HepG2 (cell line): ENCODE data around the gene SLC35B4. TPM values are rescaled to one million over a fixed set of nuclear protein-coding genes. Genes with fewer than 3 reads are reported as not detected.

Source experiments
- EHMT2 ChIP-seq: fragments of 200-600 bp; sonication (generic); IDR thresholded peaks from 2 replicates; pipeline ENCODE4 v1.7.0; 2017; ENCODE audit warnings: antibody characterized with exemption, low read depth, low read length, borderline replicate concordance
- ESRRA ChIP-seq: sonication (generic); formaldehyde crosslinking; IDR thresholded peaks from 2 replicates; pipeline ENCODE4 v1.5.1; 2020; ENCODE audit warnings: mild to moderate bottlenecking, low read depth, missing genetic modification reagents
- HMG20A ChIP-seq: IDR thresholded peaks from 2 replicates; pipeline ENCODE4 v1.6.1; 2016; ENCODE audit warnings: borderline replicate concordance
- IRF2 ChIP-seq: IDR thresholded peaks from 2 replicates; pipeline ENCODE4 v1.6.1; 2018; ENCODE audit warnings: missing genetic modification reagents, missing compliant biosample characterization
- KLF11 ChIP-seq: IDR thresholded peaks from 2 replicates; pipeline ENCODE4 v1.6.1; 2016; ENCODE audit warnings: missing compliant biosample characterization
- LCORL ChIP-seq, 2 experiments: fragments of 450-650 bp in 1 of 2; sonication (generic) in 1 of 2; formaldehyde crosslinking in 1 of 2; IDR thresholded peaks; 2 replicates each; pipeline versions ENCODE4 v1.5.0 to v1.6.1; 2017 to 2020; ENCODE audit warnings: antibody characterized with exemption in 1 of 2, missing genetic modification reagents in 1 of 2
- NCOA5 ChIP-seq: sonication (generic); formaldehyde crosslinking; IDR thresholded peaks from 2 replicates; pipeline ENCODE4 v1.4.0; 2020; ENCODE audit warnings: missing genetic modification reagents
- POLR2AphosphoS5 ChIP-seq: IDR thresholded peaks from 2 replicates; pipeline ENCODE4 v1.6.1; 2012; ENCODE audit warnings: low read depth, low read length
- PRPF4 ChIP-seq: fragments of 200-400 bp; formaldehyde crosslinking; IDR thresholded peaks from 2 replicates; pipeline ENCODE4 v1.6.1; 2016; ENCODE audit warnings: low read length, low read depth; ENCODE audit not compliant: poor library complexity, severe bottlenecking
- SMAD3 ChIP-seq: sonication (generic); formaldehyde crosslinking; IDR thresholded peaks from 2 replicates; pipeline ENCODE4 v1.4.0; 2020; ENCODE audit warnings: missing genetic modification reagents
- TEAD3 ChIP-seq: optimal IDR thresholded peaks from 2 replicates; pipeline ENCODE3; 2016; ENCODE audit warnings: borderline replicate concordance
- TSC22D2 ChIP-seq: sonication (generic); formaldehyde crosslinking; IDR thresholded peaks from 2 replicates; pipeline ENCODE4 v1.5.1; 2020; ENCODE audit warnings: missing genetic modification reagents, mild to moderate bottlenecking, borderline replicate concordance
- ZNF235 ChIP-seq: sonication (generic); formaldehyde crosslinking; IDR thresholded peaks from 2 replicates; pipeline ENCODE4 v1.8.1; 2023; ENCODE audit warnings: mild to moderate bottlenecking, missing genetic modification reagents, borderline replicate concordance
- ZNF350 ChIP-seq: sonication (generic); formaldehyde crosslinking; IDR thresholded peaks from 2 replicates; pipeline ENCODE4 v1.4.0; 2020; ENCODE audit warnings: mild to moderate bottlenecking, low read depth, missing genetic modification reagents, borderline replicate concordance
- ZNF383 ChIP-seq: sonication (generic); formaldehyde crosslinking; IDR thresholded peaks from 2 replicates; pipeline ENCODE4 v1.4.0; 2020; ENCODE audit warnings: missing genetic modification reagents, mild to moderate bottlenecking, borderline replicate concordance
- ZNF562 ChIP-seq: sonication (generic); formaldehyde crosslinking; IDR thresholded peaks from 2 replicates; pipeline ENCODE4 v1.8.0; 2022; ENCODE audit warnings: missing genetic modification reagents, borderline replicate concordance
- ZNF720 ChIP-seq: sonication (generic); formaldehyde crosslinking; IDR thresholded peaks from 2 replicates; pipeline ENCODE4 v1.4.0; 2020; ENCODE audit warnings: missing genetic modification reagents
- polyA plus RNA-seq, 8 experiments: library from polyadenylated mRNA; depleted of rRNA in 3 of 8; stranded (reverse) in 7 of 8; unstranded in 1 of 8; fragments of >200 nt; fragmentation: Illumina TruSeq in 4 of 8; extraction: Trizol in 4 of 8; gene quantifications; 2 replicates each; pipeline versions ENCODE4 v1.2.1 to v1.2.3, GENCODE V29; 2011 to 2016; ENCODE audit warnings: low read depth in 4 of 8, missing spikeins in 1 of 8, mixed read lengths in 1 of 8; ENCODE audit not compliant: insufficient read depth in 1 of 8
- total RNA-seq, 5 experiments: library from RNA; depleted of rRNA; stranded (reverse); fragments of >200 nt; fragmentation: Illumina TruSeq; extraction: Trizol; gene quantifications; 2 replicates each; pipeline ENCODE4 v1.2.3, GENCODE V29; 2016; ENCODE audit warnings: low read depth in 1 of 5
- TF ChIP-seq, protein P1 (sequence below): sonication (generic); formaldehyde crosslinking; IDR thresholded peaks from 2 replicates; pipeline ENCODE4 v1.5.1; 2020; ENCODE audit warnings: mild to moderate bottlenecking, missing genetic modification reagents, moderate library complexity
- TF ChIP-seq, protein P2 (sequence below): sonication (generic); formaldehyde crosslinking; IDR thresholded peaks from 2 replicates; pipeline ENCODE4 v1.5.0; 2020; ENCODE audit warnings: missing genetic modification reagents, mild to moderate bottlenecking, borderline replicate concordance
- TF ChIP-seq, protein P3 (sequence below): IDR thresholded peaks from 2 replicates; pipeline ENCODE4 v1.6.1; 2012; ENCODE audit warnings: low read depth, low read length, improper control_type of control experiment
- TF ChIP-seq, protein P4 (sequence below): sonication (generic); formaldehyde crosslinking; IDR thresholded peaks from 2 replicates; pipeline ENCODE4 v1.5.0; 2020; ENCODE audit warnings: mild to moderate bottlenecking, missing genetic modification reagents
- TF ChIP-seq, protein P5 (sequence below): sonication (generic); formaldehyde crosslinking; IDR thresholded peaks from 2 replicates; pipeline ENCODE4 v1.9.0; 2021; ENCODE audit warnings: missing genetic modification reagents, mild to moderate bottlenecking, borderline replicate concordance

SLC35B4 gene
- total and polyA plus RNA-seq, 2 of the 13 experiments (the other 11 are each of a cell fraction or from before 2014, with no cell fraction given), result 17.1 to 17.8 TPM

DNA sequence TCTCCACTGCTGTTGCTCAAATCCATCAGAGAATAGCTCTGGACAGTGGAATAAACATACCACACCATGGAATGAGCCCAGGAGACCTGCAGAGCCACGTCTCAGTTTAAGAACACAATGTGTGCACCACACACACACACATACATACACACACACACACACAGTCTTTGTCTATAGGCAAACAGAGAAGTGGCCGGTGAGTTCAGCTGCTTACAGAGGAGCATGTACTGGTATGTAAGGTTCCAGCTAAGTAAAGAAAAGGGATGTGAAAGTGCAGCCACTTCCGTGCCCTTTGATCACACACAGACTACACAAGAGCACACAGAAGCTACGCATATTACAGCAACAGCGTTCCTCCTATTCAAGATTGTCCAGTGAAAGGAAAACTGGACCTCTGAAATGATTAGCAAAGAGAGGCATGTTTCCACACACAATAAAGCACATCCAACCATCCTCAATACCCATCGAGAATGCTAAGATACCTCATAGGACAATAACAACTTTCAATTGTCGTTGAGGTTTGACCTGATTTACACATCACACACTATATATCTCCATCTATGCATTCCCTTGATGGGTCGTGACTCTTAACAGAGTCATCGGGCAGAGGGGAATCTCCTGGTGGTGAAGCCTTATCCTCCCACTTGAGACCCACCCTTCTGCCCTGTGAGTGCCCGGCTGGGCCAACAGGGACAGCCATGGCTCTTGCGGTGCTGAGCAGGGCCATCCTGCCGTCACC is 23.6 kb downstream of the SLC35B4 start (continued):
- TF ChIP-seq PRPF4 (no peak), ZNF720 (CRISPR knock-in tag) (no peak), ZNF350 (CRISPR knock-in tag) (no peak), TEAD3 (CRISPR knock-in tag) (peak; percentile 92), ZNF562 (CRISPR knock-in tag) (no peak), EHMT2 (no peak), ZNF383 (CRISPR knock-in tag) (no peak), KLF11 (CRISPR knock-in tag) (no peak), LCORL (IDR thresholded peaks at IDR 0.05) (peak; percentile 41; the same call in 1 of the 2 replicates), LCORL (CRISPR knock-in tag; IDR thresholded peaks at IDR 0.05) (no peak), ESRRA (no peak), TSC22D2 (no peak), NCOA5 (CRISPR knock-in tag) (no peak), SMAD3 (CRISPR knock-in tag) (no peak), HMG20A (peak; percentile 59; the same call in 1 of the 2 replicates), ZNF235 (no peak), POLR2AphosphoS5 (no peak), IRF2 (CRISPR knock-in tag) (peak; percentile 68; the same call in 1 of the 2 replicates)
- TF ChIP-seq, protein P1, sequence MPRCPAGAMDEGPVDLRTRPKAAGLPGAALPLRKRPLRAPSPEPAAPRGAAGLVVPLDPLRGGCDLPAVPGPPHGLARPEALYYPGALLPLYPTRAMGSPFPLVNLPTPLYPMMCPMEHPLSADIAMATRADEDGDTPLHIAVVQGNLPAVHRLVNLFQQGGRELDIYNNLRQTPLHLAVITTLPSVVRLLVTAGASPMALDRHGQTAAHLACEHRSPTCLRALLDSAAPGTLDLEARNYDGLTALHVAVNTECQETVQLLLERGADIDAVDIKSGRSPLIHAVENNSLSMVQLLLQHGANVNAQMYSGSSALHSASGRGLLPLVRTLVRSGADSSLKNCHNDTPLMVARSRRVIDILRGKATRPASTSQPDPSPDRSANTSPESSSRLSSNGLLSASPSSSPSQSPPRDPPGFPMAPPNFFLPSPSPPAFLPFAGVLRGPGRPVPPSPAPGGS (CRISPR knock-in tag), result no peak
- TF ChIP-seq, protein P2, sequence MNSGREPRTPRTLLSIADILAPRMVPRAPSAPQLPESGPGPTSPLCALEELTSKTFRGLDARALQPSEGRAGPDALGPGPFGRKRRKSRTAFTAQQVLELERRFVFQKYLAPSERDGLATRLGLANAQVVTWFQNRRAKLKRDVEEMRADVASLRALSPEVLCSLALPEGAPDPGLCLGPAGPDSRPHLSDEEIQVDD (CRISPR knock-in tag), result no peak
- TF ChIP-seq, protein P3, sequence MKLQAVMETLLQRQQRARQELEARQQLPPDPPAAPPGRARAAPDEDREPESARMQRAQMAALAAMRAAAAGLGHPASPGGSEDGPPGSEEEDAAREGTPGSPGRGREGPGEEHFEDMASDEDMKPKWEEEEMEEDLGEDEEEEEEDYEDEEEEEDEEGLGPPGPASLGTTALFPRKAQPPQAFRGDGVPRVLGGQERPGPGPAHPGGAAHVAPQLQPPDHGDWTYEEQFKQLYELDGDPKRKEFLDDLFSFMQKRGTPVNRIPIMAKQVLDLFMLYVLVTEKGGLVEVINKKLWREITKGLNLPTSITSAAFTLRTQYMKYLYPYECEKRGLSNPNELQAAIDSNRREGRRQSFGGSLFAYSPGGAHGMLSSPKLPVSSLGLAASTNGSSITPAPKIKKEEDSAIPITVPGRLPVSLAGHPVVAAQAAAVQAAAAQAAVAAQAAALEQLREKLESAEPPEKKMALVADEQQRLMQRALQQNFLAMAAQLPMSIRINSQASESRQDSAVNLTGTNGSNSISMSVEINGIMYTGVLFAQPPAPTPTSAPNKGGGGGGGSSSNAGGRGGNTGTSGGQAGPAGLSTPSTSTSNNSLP, result peak; percentile 31; the same call in 1 of the 2 replicates
- TF ChIP-seq, protein P4, sequence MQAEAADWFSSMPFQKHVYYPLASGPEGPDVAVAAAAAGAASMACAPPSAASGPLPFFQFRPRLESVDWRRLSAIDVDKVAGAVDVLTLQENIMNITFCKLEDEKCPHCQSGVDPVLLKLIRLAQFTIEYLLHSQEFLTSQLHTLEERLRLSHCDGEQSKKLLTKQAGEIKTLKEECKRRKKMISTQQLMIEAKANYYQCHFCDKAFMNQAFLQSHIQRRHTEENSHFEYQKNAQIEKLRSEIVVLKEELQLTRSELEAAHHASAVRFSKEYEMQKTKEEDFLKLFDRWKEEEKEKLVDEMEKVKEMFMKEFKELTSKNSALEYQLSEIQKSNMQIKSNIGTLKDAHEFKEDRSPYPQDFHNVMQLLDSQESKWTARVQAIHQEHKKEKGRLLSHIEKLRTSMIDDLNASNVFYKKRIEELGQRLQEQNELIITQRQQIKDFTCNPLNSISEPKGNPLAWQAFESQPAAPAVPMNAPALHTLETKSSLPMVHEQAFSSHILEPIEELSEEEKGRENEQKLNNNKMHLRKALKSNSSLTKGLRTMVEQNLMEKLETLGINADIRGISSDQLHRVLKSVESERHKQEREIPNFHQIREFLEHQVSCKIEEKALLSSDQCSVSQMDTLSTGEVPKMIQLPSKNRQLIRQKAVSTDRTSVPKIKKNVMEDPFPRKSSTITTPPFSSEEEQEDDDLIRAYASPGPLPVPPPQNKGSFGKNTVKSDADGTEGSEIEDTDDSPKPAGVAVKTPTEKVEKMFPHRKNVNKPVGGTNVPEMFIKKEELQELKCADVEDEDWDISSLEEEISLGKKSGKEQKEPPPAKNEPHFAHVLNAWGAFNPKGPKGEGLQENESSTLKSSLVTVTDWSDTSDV (CRISPR knock-in tag), result no peak
- TF ChIP-seq, protein P5, sequence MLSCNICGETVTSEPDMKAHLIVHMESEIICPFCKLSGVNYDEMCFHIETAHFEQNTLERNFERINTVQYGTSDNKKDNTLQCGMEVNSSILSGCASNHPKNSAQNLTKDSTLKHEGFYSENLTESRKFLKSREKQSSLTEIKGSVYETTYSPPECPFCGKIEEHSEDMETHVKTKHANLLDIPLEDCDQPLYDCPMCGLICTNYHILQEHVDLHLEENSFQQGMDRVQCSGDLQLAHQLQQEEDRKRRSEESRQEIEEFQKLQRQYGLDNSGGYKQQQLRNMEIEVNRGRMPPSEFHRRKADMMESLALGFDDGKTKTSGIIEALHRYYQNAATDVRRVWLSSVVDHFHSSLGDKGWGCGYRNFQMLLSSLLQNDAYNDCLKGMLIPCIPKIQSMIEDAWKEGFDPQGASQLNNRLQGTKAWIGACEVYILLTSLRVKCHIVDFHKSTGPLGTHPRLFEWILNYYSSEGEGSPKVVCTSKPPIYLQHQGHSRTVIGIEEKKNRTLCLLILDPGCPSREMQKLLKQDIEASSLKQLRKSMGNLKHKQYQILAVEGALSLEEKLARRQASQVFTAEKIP (CRISPR knock-in tag), result no peak
